ENCODE measurements around the gene OR52E4.

DNA sequence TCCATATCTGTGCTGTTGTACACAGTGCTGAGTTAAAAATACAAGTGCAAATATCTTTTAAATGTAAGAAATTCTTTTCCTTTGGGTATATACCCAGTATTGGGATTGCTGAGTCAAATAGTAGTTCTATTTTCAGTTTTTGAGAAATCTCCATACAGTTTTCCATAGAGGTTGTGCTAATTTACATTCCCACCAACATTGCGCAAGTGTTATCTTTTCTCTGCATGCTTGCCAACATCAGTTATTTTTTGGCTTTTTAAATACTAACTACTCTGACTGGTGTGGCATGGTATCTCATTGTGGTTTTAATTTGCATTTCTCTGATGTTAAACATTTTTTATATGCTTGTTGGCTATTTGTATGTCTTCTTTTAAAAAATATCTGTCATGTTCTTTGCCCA is 29.4 kb upstream of the OR52E4 start:
- TF ChIP-seq TAF1 (IDR thresholded peaks at IDR 0.05; ENCODE audit: borderline replicate concordance, insufficient read depth, low read length) (no peak), POLR2AphosphoS5 (IDR thresholded peaks at IDR 0.05; ENCODE audit: low read depth, low read length) (no peak), FOXP2 (optimal IDR thresholded peaks at IDR 0.05; ENCODE audit: borderline replicate concordance, extremely low read depth, extremely low read length, insufficient read depth) (no peak), SIN3A (IDR thresholded peaks at IDR 0.05; ENCODE audit: borderline replicate concordance, insufficient read depth, low read length) (no peak)
- TF ChIP-seq, protein P1, sequence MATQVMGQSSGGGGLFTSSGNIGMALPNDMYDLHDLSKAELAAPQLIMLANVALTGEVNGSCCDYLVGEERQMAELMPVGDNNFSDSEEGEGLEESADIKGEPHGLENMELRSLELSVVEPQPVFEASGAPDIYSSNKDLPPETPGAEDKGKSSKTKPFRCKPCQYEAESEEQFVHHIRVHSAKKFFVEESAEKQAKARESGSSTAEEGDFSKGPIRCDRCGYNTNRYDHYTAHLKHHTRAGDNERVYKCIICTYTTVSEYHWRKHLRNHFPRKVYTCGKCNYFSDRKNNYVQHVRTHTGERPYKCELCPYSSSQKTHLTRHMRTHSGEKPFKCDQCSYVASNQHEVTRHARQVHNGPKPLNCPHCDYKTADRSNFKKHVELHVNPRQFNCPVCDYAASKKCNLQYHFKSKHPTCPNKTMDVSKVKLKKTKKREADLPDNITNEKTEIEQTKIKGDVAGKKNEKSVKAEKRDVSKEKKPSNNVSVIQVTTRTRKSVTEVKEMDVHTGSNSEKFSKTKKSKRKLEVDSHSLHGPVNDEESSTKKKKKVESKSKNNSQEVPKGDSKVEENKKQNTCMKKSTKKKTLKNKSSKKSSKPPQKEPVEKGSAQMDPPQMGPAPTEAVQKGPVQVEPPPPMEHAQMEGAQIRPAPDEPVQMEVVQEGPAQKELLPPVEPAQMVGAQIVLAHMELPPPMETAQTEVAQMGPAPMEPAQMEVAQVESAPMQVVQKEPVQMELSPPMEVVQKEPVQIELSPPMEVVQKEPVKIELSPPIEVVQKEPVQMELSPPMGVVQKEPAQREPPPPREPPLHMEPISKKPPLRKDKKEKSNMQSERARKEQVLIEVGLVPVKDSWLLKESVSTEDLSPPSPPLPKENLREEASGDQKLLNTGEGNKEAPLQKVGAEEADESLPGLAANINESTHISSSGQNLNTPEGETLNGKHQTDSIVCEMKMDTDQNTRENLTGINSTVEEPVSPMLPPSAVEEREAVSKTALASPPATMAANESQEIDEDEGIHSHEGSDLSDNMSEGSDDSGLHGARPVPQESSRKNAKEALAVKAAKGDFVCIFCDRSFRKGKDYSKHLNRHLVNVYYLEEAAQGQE (IDR thresholded peaks at IDR 0.05; ENCODE audit: insufficient read depth in 1 of 2, low read depth in 2 of 2, low read length in 2 of 2) = no peak

All from PFSK-1 (cell line).